Hematopoietic multipotent progenitor cell treated with erythropoietin and hydrocortisone succinate and interleukin-3 and kit ligand, for 15 days (in vitro differentiated cells): Measurements from ENCODE around the gene FGD1.
A peak's percentile ranks its signal among the peaks of the same experiment; 100 is the strongest.

Experiments used
- DNase-seq: peaks from one replicate; pipeline ENCODE4 v3.0.0-alpha.2; 2015; ENCODE audit warnings: low spot score

Gene FGD1

DNA sequence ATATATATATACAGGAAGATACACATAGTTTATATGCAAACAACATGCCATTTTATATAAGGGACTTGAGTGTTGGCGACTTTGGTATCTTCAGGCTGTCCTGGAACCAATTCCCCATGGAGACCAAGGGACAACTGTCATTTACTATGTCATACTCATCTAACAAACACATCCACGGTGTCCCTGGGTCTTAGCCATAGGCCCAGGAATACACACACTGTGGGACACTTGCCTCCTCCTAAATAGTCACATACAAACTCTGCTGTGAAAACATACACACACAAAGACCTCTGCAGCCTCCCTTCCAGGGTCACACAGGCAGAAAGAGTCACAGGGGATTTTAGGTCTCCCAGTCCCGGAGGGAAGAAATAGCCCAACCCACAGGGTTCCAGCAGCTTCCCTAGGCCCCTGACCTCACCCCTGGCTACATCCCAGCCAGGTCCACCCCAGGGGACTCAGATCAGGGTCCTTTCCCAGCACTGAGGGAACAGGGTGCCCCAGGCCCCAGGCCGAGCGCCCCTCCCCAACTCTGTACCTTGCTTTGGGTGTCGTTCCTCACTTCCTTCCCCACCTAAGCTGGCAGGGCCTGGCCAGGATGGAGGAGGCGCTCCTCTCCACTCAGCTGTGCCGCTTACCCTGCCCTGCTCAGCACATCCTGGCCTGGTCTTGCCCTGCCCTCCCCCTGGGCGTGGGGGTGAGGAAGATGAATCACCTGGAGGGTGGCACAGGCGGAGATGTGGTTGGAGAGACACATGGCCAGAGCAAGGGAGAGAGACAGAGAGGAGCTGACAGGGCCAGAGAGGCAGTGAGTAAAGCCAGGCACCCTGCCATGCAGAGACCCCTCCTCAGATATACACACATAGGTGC, 21.8 kb downstream of the FGD1 start:
- DNase-seq = no peak

DNA sequence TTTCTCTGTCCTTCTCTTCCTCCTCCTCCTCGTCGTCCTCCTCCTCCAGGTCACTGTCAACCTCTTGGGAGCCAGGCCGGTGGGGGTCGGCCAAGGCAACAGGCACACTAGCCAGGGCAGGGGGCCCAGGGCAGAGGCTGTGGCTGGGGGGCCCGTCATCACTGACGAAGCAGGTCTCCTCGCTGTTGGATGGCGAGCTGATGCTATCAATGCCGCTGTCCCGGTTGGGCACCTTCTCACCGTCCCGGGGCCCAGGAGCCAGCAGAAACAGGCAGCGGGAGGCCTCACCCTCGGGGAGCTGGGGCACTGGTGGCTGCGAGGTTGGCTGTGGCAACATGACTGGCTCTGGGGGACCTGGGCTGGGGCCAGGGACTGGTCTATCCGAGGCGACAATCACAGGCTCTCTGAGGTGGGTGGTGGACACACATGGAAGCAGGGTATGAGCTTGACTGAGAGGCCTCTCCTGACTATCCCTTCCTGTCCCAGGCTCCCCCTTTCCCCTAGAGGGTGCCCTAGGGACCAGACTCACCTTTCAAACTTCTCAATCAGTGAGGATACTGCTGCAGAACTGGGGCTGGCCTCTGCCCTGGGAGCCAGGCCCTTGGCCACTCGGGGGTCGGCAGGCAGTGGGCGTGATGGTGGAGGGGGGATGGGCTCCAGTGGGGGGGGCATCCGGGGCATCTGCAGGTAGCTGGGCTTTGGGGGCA, 25.8 kb downstream of the FGD1 start:
- DNase-seq = no peak

DNA sequence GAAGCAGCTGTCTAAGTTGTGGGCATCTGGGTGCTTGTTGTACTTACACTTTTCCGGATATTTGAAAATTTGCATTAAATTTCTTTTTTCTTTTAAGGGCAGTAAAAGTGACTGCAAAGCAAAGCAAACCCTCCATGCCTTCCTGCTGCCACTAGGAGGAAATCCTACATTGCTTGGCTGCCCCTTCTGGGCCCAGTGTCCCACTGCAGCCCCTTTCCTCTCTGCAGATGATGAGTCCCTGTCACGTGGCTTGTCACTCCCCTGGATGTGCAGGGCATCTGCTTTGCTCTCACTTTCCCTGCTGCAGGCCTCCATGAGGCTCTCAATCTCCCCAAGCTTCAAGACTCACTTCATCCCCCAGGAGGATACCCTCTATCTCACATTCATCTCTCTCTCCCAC, 43.1 kb downstream of the FGD1 start:
- DNase-seq = no peak

DNA sequence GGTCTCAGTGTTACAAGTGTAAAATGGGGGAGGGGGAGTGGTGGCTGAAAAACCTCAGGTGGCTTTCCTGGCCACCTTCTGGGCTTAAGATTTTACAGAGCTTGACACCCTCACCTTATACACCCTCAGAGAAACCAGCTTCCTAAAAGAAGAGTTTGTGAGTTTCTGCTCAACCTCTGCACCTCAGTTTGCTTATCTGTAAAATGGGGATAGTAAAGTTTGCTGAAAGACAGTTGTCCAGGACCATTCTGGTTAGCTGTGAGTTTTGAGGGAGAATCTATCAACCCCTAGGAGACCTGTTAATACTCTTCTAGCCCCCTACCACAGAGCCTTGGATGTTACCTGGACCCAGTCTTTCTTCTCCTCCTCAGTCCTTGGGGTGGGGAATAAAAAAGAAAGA, 46.1 kb downstream of the FGD1 start:
- no peak for DNase-seq

DNA sequence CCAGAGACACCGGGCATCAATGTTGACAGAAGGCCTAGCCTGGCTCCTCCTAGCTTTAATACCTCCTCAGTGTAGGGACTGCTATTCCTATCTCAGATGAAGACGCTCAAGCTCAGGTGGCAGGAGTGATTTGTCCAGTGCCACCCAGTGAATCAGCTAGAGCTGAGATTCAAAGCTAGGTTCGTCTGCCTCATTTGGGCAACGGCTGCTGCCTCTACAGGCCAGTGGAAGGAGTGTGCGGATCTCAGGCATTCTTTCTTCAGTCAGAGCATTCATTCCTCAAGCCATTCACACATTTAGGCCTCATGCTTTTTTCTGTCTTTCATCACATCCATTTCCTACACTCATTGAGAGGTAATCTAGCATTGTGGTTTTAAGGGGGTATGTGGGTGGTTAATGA, 48.6 kb downstream of the FGD1 start:
- no peak for DNase-seq

DNA sequence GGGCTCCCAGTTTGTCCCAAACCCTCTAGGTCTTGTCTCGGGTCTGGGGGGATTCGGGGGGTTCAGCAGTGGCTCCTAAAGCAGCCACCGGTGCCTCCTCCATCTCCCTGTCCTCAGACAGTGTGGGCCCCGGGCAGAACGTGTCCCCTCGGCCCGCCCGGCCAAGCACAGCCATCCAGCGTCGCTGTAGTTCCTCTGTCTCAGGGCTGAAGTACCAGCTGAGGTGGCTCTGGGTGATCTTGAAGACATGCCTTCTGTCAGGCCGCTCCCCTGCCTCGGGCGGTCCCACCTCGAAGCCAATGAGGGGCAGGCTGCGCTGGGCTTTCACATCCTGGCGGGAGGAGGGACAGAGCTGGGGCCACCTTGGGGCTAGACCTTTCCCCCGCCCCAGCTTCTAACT, 50.0 kb downstream of the FGD1 start:
- DNase-seq = no peak

DNA sequence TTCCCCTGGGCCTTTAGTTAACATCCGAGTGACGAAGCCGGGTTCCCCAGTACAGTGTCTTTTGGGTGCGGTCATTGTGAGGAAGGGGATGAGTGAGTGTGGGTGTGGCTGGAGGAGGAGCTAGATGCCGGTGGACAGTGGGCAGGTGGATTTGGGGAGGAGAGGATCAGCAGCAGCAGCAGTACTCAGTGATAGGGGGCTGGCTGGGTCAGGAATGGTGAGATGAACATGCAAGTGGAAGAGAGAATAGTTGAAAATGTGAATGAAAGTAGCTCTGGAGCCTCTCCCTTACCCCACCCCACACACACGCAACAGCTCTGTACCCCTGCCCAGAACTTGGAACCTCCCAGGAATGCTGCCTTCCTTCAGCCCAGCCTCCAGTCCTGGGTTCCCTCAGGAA, 51.3 kb downstream of the FGD1 start:
- DNase-seq = no peak

DNA sequence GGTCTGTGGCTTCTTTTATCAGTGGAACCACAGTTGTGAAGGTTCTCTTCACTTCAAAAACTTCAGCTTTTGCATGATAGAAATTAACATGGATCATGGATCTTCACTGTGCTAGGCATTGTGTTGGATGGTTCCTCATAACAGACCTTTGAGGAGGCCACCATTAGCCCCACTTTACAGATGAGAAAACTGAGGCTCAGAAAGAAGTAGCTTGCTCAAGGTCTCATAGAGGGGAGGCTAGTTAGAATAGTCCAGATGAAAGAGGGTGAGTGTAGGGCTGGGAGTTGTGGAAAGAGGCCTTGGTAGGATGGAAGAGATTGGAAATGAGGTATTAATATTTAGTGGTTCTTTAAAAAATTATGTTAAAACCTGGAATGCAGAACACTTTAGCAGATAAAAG, 53.2 kb downstream of the FGD1 start:
- no peak for DNase-seq

DNA sequence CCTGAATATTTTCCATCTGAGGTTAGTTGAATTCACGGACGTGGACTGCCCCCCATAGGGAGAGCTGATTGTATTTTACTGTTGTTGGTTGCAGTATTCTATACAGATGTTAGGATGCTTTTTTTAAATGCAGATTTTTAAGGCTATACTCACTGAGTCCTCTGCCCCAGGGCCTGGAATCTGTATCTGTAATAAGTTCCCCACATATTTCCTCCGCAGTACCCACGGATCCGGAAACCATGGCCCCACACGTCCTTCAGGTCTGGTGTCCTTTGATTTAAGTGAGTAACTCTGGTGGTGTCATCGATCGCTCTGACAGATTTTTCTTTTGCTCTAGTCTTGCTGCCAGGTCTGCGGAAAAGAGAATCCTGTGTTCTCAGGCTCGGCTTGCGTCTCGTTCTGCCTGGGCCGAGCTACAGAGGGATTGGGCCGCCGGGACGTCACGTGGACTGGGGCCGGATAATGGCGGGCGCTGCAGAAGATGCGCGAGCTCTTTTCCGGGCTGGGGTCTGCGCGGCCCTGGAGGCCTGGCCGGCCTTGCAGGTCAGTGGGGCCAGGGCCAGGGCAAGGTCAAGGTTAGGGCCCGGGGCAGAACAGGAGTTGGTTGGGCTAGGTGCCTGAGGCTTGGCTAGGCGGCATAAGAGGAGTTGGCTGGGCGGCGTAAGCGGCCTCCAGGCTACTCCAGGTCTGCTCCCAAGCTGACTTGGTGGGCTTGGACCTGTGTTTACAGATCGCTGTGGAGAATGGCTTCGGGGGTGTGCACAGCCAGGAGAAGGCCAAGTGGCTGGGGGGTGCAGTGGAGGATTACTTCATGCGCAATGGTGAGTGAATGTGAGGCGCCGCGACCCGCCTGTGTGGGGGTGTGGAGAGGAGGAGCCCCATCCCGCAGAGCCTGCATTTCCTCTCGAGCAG, 55.8 kb downstream of the FGD1 start, which contains the start of gene TSR2:
TSS of gene TSR2 (plus strand) at position 445 of the 912 bp plus-strand sequence. CDS start at position 463, 18 bp downstream.
- peak; percentile 68 for DNase-seq

DNA sequence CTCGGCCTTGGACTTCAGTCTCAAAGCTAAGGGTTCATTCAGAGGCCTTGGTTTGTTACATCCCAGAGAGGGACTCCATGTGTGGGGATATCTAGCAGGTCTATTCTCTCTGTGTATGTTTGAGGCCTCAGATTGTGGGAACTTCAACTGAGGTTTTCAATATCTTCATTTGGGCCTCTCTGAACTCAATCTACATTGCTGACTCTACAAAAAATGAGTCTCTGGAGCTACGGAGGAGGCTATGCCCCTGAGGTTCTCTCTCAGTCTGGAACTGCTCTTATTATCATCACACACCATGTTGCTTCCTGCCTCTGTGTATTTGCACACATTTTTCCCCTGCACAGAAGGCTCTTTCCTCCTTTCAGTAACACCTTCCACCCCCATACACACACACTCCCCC, 60.9 kb downstream of the FGD1 start:
- DNase-seq = no peak

DNA sequence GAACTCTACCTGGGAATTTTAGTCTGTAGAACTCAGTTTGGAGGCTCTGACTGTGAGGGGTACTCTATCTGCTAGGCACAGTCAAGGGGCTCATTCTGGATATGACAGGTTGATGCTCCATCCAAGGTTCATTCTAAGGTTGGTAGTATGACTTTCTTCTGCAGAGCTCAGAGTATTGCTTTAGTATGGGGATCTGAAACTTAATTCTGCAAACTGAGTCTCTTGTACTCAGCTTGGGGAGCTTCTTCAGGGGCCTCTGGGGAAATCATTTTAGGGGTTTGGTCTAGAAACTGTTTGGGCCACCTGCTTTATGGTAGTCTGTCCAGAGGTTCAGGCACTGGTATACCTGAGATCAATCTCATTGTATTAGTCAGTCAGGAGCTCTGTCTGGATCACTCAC, 65.5 kb downstream of the FGD1 start:
- no peak for DNase-seq

DNA sequence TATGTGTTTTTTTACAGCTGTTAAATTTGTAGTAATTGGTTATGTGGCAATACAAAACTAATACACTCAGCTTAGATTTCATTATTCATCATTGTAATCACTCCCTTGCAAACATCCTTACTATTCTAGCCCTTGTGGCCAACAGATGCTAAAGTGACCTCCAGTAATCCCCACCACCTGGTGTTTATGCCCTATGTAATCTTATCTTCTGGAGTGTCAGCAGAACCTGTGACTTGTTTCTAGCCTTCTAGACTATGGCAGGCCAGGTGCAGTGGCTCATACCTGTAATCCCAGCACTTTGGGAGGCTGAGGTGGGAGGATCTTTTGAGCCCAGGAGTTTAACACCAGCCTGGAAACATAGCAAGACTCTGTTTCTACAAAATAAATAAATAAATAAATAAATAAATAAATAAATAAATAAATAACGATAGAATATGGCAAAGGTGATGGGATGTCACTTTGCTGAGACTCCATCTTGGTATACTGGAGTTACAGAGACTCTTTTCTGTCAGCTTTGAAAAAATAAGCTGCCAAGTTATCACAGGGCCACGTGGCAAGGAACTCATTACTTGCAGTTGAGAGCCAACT, 68.1 kb downstream of the FGD1 start:
- DNase-seq = no peak

DNA sequence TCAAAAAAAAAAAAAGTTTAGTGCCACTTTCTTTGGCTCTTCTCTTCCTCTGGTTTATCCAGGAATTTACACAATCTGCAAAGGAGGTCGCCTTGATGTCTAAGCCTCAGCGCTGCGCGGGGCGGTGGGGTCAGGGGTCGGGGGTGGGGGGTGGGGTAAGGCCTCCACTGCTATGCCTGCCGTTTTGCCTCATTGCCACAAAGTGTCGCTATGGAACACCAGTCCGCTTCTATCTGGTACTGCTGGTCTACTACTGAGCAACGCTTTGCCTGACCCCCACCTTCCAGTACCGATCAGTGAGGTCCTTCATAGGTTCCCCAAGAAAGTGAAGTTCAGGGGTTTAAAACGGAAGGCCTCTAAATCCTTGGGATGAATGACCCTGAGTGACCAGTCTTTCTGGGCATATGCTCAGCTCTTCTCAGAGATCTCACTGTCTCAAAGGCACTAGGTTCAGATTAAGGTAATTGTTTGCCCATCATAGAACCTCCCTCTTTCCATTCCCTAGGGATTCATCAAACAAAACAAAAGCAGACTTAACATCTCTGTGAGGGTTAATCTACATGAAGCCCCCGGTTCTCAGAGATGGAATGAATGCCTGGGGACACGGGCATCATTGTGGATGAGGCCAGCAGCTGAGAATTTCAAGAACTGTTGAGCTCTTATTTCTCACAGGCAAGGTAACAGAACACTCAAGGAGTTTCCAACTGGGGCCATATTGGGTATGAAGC, 72.7 kb downstream of the FGD1 start:
- no peak for DNase-seq

DNA sequence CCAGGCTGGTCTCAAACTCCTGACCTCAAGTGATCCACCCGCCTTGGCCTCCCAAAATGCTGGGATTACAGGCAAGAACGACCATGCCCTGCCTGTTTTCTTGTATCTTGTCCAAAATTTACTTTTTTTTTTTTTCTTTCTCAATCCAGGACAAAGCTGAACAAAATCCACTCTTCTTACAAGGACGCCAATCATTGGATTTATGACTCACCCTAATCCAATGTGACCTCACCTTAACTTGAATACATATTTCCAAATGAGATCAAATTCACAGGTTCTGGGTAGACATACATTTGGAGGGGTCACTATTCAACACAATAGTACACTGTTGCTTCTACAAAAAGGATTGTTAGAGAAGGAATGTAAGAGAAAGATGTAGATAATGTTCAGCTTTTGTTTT, 73.9 kb downstream of the FGD1 start:
- DNase-seq = no peak

DNA sequence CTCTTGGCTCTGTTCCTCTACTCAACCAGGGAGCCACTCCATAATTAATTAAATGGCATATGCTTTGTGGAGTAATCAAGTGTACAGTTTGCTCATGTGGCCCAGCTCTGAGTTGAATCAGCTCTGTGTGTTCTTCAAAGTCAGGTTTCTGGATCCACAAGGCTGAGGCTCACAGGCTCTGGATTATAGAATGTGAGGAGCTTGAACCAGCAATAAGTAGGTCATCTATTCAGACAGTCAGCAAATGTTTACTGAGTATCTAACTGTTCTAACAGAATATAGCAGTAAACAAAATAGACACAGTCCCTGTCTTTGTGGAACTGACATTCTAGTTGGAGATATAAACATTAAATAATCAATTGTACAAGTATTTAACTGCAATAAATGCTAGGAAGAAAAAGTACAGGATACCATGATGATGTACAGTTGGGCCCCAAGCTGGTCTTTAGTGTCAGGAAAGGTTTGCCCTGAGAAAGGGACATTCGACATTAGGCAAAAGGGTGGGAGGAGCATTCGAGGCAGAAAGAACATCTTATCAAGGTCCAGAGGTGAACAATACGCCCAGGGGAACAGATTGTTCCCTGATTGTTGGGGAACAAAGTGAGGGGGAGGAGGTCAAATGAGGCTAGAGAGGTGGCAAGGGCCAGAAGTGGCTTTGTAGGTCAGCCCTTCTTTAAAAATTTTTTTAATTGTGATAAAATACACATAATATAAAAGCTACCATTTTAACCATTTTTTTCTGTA, 76.3 kb downstream of the FGD1 start:
- no peak for DNase-seq

DNA sequence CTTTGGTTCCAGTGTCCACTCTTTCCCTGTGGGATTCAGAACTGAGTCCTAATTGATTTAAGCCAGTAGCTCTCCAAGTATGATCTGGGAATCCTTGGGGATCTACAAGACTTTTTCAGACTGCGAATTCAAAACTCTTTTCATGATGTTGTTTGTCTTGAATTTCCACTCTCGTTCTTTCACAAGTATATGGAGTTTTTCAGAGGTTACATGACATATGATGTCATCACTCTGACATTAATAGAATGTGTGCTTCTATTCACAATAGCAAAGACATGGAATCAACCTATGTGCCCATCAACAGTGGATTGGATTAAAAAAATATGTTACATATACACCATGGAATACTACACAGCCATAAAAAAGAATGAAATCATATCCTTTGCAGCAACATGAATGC, 79.1 kb downstream of the FGD1 start:
- DNase-seq = no peak

DNA sequence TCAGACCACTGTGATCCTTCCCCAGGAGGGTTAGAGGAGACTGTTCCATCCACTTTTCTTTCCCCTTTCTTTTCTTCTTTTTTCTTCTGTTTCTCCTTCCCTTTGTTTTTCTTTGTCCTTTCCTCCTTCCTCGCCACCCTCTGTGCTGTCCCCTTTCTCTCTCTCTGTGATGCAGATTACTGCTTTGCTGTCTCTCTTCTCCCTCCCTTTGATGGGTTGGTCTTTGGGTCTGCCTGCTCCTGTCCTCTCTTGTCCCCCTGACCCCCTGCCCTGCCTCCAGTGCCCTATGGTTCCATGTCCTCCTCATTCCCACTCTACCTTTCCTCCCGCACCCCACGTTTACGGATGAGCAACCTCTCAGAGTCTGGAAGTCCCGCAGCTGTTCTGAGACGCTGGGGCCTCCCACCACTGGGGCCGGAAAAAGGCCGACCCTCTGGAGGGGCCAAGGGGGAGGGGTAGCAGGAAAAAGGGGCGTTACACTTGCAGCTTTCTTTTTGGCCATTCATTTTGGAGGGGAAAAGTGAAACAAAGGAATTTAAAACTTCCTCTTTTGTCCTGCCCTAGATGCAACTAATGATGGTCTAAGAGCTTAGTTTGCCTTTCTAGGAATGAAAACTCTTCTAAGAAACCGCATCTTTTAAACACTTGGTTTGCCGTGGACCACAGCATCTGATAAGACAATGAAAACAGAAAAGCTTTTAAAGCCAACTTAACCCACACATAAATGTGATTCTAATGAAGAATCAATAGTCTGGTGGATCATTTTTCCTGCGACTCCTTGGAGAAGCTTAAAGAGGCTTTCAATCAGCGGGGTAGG, 80.3 kb downstream of the FGD1 start:
- no peak for DNase-seq

DNA sequence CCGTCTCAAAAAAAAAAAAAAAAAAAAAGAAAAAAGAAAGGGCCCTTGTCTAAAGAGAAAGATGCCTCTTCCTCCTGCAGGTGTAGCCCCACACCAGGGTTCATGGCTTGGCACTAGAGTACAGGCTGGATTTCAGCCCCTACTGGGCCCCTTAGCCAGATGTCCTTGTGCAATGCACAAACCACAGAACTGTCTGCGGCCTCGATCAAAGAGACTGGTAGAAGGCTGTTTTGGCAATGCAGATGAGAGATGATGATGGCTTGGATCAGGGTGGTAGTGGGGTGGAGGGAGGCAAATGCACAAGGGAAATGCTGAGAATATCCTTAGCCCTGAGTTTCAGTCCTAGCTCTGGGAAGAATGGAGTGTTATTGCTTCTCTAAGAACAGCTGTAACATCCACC, 82.3 kb downstream of the FGD1 start:
- DNase-seq = no peak

DNA sequence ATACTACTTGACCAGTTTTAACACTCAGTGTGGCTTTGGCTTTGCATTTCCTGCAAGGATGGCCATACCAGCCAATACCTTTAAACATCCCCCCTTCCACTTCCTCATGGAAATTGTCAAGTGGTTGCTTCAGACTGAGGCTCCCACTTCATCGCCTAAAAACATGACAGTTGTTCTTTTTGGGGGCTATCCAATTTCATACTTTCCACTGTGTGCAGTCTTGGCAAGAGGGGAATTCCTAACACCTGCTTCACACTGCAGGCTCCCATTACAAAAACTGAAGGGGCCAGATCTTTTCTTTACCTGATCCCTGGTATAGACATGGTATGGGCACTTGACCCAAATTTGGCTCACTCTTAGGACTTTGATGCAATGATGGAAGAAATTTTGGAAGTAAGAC, 84.3 kb downstream of the FGD1 start:
- DNase-seq = no peak

DNA sequence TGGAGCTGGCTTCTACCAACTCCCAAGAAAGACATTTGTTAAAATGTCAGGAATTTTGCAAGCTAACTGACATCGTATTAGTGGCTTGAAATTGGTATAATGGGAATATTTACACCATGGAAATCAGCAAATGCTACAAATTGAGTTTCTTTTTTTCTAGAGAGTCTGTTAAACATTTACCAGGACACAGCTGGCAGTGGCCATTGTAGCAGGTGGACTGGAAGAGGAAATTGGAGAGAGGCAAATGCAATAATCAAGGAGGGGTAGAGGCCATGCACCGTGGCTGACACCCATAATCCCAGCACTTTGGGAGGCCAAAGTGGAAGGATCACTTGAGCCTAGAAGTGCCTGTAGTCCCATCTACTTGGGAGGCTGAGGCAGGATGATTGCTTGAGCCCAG, 88.8 kb downstream of the FGD1 start:
- no peak for DNase-seq
